H1 (cell line): ENCODE data around the gene GNAL. TPM values are rescaled to one million over a fixed set of nuclear protein-coding genes. Genes with fewer than 3 reads are reported as not detected.
A peak's percentile ranks its signal among the peaks of the same experiment; 100 is the strongest.

Experiments used
- CTCF ChIA-PET: fragments of 300-600 bp; sonication (Branson Sonifier 250); formaldehyde crosslinking; loops from one replicate; lab custom pipeline; 2021; ENCODE audit not compliant: partially characterized antibody; lab: Charles Lee
- POLR2A ChIA-PET: fragments of 300-600 bp; sonication (Branson Sonifier 250); formaldehyde crosslinking; loops from one replicate; lab custom pipeline; 2021; ENCODE audit warnings: inconsistent platforms; ENCODE audit not compliant: partially characterized antibody; lab: Charles Lee
- DNase-seq, 2 experiments: peaks; one replicate each; pipeline versions ENCODE4 v3.0.0 to v3.0.0-alpha.2; 2010 to 2022; ENCODE audit warnings: low spot score in 2 of 2, low read depth in 1 of 2, mixed read lengths in 1 of 2
- FAIRE-seq: peaks from 2 replicates; lab custom pipeline; 2011; peaks lifted over from hg19 to GRCh38; lab: Jason Lieb, UNC
- H2AFZ ChIP-seq: 2 replicates; pipeline ENCODE4 v1.8.1; 2012; ENCODE audit warnings: low read length, inconsistent platforms
- H2AK5ac ChIP-seq: 2 replicates; pipeline ENCODE4 v1.6.1; 2013; ENCODE audit warnings: low read depth, low read length
- H2BK120ac ChIP-seq: replicated peaks from 2 replicates; pipeline ENCODE3; 2013; ENCODE audit warnings: low read depth, low read length, inconsistent platforms
- H2BK12ac ChIP-seq: 2 replicates; pipeline ENCODE4 v1.6.1; 2013; ENCODE audit warnings: low read depth, low read length
- H2BK15ac ChIP-seq: 2 replicates; pipeline ENCODE4 v1.6.1; 2013; ENCODE audit warnings: low read length
- H2BK20ac ChIP-seq: 2 replicates; pipeline ENCODE4 v1.6.1; 2013; ENCODE audit warnings: low read length
- H2BK5ac ChIP-seq: 2 replicates; pipeline ENCODE4 v1.6.1; 2013; ENCODE audit warnings: low read depth, low read length
- H3K14ac ChIP-seq: 2 replicates; pipeline ENCODE4 v1.6.1; 2013; ENCODE audit warnings: inconsistent platforms; ENCODE audit not compliant: insufficient read length
- H3K18ac ChIP-seq: 2 replicates; pipeline ENCODE4 v1.6.1; 2013; ENCODE audit warnings: low read length; ENCODE audit errors: extremely low read depth
- H3K23ac ChIP-seq: 2 replicates; pipeline ENCODE4 v1.6.1; 2013; ENCODE audit warnings: inconsistent platforms; ENCODE audit not compliant: insufficient read length
- H3K23me2 ChIP-seq: 2 replicates; pipeline ENCODE4 v1.6.1; 2013; ENCODE audit warnings: low read depth, low read length
- H3K27ac ChIP-seq: 2 replicates; pipeline ENCODE4 v1.6.1; 2011; ENCODE audit warnings: low read depth, low read length, inconsistent platforms
- H3K27me3 ChIP-seq, 4 experiments: replicated peaks in 1 of 4; 1 replicate in 1 of 4; 2 replicates in 3 of 4; pipeline versions ENCODE4 v1.6.1 to v1.8.1; 2011 to 2013; ENCODE audit warnings: low read length in 3 of 4, mild to moderate bottlenecking in 3 of 4, inconsistent platforms in 2 of 4, mixed read lengths in 2 of 4, moderate library complexity in 1 of 4; ENCODE audit not compliant: control insufficient read depth in 3 of 4, insufficient read depth in 3 of 4; ENCODE audit errors: extremely low read depth in 1 of 4
- H3K36me3 ChIP-seq, 4 experiments: 2 replicates each; pipeline versions ENCODE4 v1.6.1 to v1.8.1; 2011 to 2013; ENCODE audit warnings: mild to moderate bottlenecking in 4 of 4, low read length in 3 of 4, moderate library complexity in 2 of 4, control low read depth in 1 of 4, inconsistent platforms in 1 of 4; ENCODE audit not compliant: insufficient read depth in 4 of 4, control insufficient read depth in 2 of 4
- H3K4ac ChIP-seq: replicated peaks from 2 replicates; pipeline ENCODE3; 2013; ENCODE audit warnings: low read length, low read depth, mixed read lengths, inconsistent platforms; ENCODE audit not compliant: insufficient read length
- H3K4me1 ChIP-seq, 4 experiments: replicated peaks in 1 of 4; 1 replicate in 1 of 4; 2 replicates in 3 of 4; pipeline versions ENCODE4 v1.6.1 to v1.8.1; 2011 to 2013; ENCODE audit warnings: low read length in 3 of 4, inconsistent platforms in 2 of 4, mixed read lengths in 1 of 4; ENCODE audit not compliant: insufficient read depth in 4 of 4, control insufficient read depth in 3 of 4
- H3K4me2 ChIP-seq, 2 experiments: 2 replicates each; pipeline versions ENCODE4 v1.6.1 to v1.8.1; 2011 to 2013; ENCODE audit warnings: low read depth in 2 of 2, low read length in 2 of 2, control low read depth in 1 of 2, inconsistent platforms in 1 of 2, mild to moderate bottlenecking in 1 of 2; ENCODE audit not compliant: insufficient read depth in 1 of 2
- H3K4me3 ChIP-seq, 4 experiments: fragments of 200-600, 300-600 bp in 1 of 4; sonication (generic), shearing (Covaris generic), sonication (Bioruptor Twin) in 1 of 4; 2 replicates each; pipeline versions ENCODE4 v1.5.1 to v1.8.1; 2011 to 2016; ENCODE audit warnings: low read length in 4 of 4, low read depth in 3 of 4, control low read depth in 2 of 4, inconsistent platforms in 2 of 4, mild to moderate bottlenecking in 2 of 4, mixed read lengths in 1 of 4, moderate library complexity in 1 of 4; ENCODE audit not compliant: insufficient read depth in 2 of 4; ENCODE audit errors: extremely low read depth in 1 of 4
- H3K56ac ChIP-seq: replicated peaks from 2 replicates; pipeline ENCODE3; 2013; ENCODE audit warnings: low read depth, mild to moderate bottlenecking, mixed read lengths, low read length, inconsistent platforms; ENCODE audit not compliant: insufficient read length
- H3K79me1 ChIP-seq: 2 replicates; pipeline ENCODE4 v1.6.1; 2013; ENCODE audit warnings: low read depth, low read length, control low read depth
- H3K79me2 ChIP-seq, 2 experiments: 2 replicates each; pipeline versions ENCODE4 v1.6.1 to v1.8.1; 2012 to 2013; ENCODE audit warnings: low read length in 2 of 2, mild to moderate bottlenecking in 2 of 2, inconsistent platforms in 1 of 2; ENCODE audit not compliant: insufficient read depth in 2 of 2, control insufficient read depth in 1 of 2
- H3K9ac ChIP-seq, 4 experiments: replicated peaks in 1 of 4; 1 replicate in 1 of 4; 2 replicates in 3 of 4; pipeline versions ENCODE4 v1.6.1 to v1.8.1; 2011 to 2013; ENCODE audit warnings: low read depth in 3 of 4, low read length in 3 of 4, control low read depth in 2 of 4, mild to moderate bottlenecking in 2 of 4, moderate library complexity in 2 of 4, inconsistent platforms in 1 of 4; ENCODE audit errors: extremely low read depth in 1 of 4
- H3K9me3 ChIP-seq, 2 experiments: 2 replicates each; pipeline versions ENCODE4 v1.6.1 to v1.8.1; 2012 to 2013; ENCODE audit warnings: mild to moderate bottlenecking in 2 of 2, moderate library complexity in 2 of 2, control low read depth in 1 of 2, inconsistent platforms in 1 of 2, low read depth in 1 of 2, low read length in 1 of 2, mixed read lengths in 1 of 2; ENCODE audit not compliant: insufficient read depth in 2 of 2
- H4K20me1 ChIP-seq, 2 experiments: replicated peaks in 1 of 2; 2 replicates each; pipeline versions ENCODE3 to v1.8.1; 2011 to 2013; ENCODE audit warnings: inconsistent platforms in 2 of 2, low read length in 2 of 2, mild to moderate bottlenecking in 1 of 2; ENCODE audit not compliant: insufficient read depth in 2 of 2, control insufficient read depth in 1 of 2
- H4K5ac ChIP-seq: 2 replicates; pipeline ENCODE4 v1.6.1; 2013; ENCODE audit warnings: low read length, low read depth, mixed read lengths, inconsistent platforms; ENCODE audit not compliant: insufficient read length
- H4K8ac ChIP-seq: 2 replicates; pipeline ENCODE4 v1.8.0; 2013; ENCODE audit warnings: mild to moderate bottlenecking, moderate library complexity, low read length, inconsistent platforms; ENCODE audit not compliant: insufficient read depth; ENCODE audit errors: extremely low read depth
- H4K91ac ChIP-seq: replicated peaks from 2 replicates; pipeline ENCODE3; 2013; ENCODE audit warnings: low read length, mixed read lengths, inconsistent platforms; ENCODE audit not compliant: insufficient read length
- RBBP5 ChIP-seq: IDR thresholded peaks from 2 replicates; pipeline ENCODE4 v1.7.1; 2012; ENCODE audit warnings: low read depth, mild to moderate bottlenecking, inconsistent platforms, low read length, moderate library complexity, borderline replicate concordance
- WGBS, 2 experiments: shearing (Covaris generic) in 1 of 2; methylation state at CpG; one replicate each; pipeline versions ENCODE4 v1.1.6 to v1.1.7; 2013 to 2015; ENCODE audit warnings: low lambda C conversion rate in 2 of 2, mixed read lengths in 2 of 2, inconsistent platforms in 1 of 2, low coverage in 1 of 2, missing lambda C conversion rate in 1 of 2; ENCODE audit not compliant: insufficient replicate concordance in 2 of 2, insufficient coverage in 1 of 2, insufficient read length in 1 of 2; ENCODE audit errors: extremely low coverage in 1 of 2, missing lambda C conversion rate in 1 of 2; 5-methylcytosine and 5-hydroxymethylcytosine counted together
- polyA plus RNA-seq, 7 experiments: library from polyadenylated mRNA; depleted of rRNA in 3 of 7; stranded (reverse) in 5 of 7; unstranded in 2 of 7; fragments of >200 nt in 5 of 7; fragments of 200-250 nt in 2 of 7; gene quantifications; 1 replicate in 5 of 7; 2 replicates in 1 of 7; 4 replicates in 1 of 7; pipeline versions ENCODE4 v1.2.1 to v1.2.3, GENCODE V29; 2011 to 2013; ENCODE audit warnings: missing spikeins in 2 of 7, mixed read lengths in 2 of 7
- total RNA-seq: library from RNA; stranded (reverse); fragmentation: NEBNext Ultra II Directional; extraction: Animal tissue kit (Norgen Biotek cat#: 25700); gene quantifications from 2 replicates; pipeline ENCODE4 v1.2.1, GENCODE V29; 2021

GNAL gene
- total and polyA plus RNA-seq, 2 of the 8 experiments (the other 6 are each of a cell fraction or from before 2014, with no cell fraction given) = 13.2 to 18.3 TPM

DNA sequence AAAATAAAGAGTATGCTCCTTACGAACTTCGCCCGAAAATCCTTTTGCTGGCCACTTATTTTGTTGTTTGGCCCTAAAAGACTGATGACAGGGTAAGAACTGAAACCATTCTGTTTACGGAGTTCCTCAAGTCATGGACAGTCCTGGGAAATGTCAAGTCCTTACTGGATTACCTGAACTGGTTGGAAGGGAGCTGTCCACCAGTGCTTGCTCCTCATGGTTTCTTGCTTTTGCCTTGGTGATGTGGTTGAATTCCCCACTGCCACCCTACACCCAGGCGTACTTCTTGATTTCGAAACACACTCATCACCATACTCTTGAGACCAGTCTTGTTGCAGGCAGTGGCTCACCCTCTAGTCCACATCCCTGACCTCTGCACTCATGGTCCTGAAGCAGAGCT lies 113.1 kb downstream of the GNAL start:
- Histone ChIP-seq H4K5ac (no peak overlapping the region), H3K23me2 (peaks cover 3% of the 10 kb centered on the region; the same call in 1 of the 2 replicates), H3K23ac (no peak overlapping the region), H3K4me3 (no peak overlapping the region), H2BK5ac (no peak overlapping the region), H3K27me3 (no peaks in the 10 kb centered on the region), H2BK20ac (0 out of 2 replicates have a peak overlapping the region, but pooled peaks have one; percentile 13), H3K4me1 (peaks cover 2 to 6% (median 5%) of the 10 kb centered on the region in 4 experiments; a peak in 6 of 7 replicates), H2BK12ac (peak overlapping the region; percentile 65), H4K91ac (no peak overlapping the region), H4K20me1 (no peaks in the 10 kb centered on the region), H3K18ac (no peak overlapping the region), H3K56ac (no peak overlapping the region), H2AFZ (no peak overlapping the region), H2BK120ac (no peak overlapping the region), H2AK5ac (no peak overlapping the region), H3K9me3 (no peaks in the 10 kb centered on the region), H3K79me2 (no peaks in the 10 kb centered on the region), H3K79me1 (no peaks in the 10 kb centered on the region), H3K4me2 (no peak overlapping the region), H3K36me3 (no peaks in the 10 kb centered on the region), H3K9ac (no peak overlapping the region), H3K4ac (no peak overlapping the region), H3K27ac (no peak overlapping the region), H3K14ac (no peak overlapping the region), H2BK15ac (peak overlapping the region; percentile 55; the same call in 1 of the 2 replicates), H4K8ac (no peak overlapping the region)
- ChIA-PET POLR2A (interaction anchor here (1.3 kb wide), 1 partner anchor 19 kb away, joined by 3 read pairs; no protein-coding TSS in a partner anchor), CTCF (no interaction called here)
- DNase-seq = no peak
- TF ChIP-seq RBBP5 = no peak
- 86% methylated on average over 6 of the region's 6 CpGs; no CpG with 5 or more reads in 1 of the 2 experiments for WGBS, 2 experiments
- FAIRE-seq = no peak
